GM18507 (cell line): ENCODE results near the gene GCFC2.
"Not testable (repeated sequence)": the region's sequence is repeated elsewhere in the genome, so short reads cannot be mapped to it uniquely, and the experiment has no call there.

Experiments
- DNase-seq: peaks from one replicate; pipeline ENCODE4 v3.0.0; 2011; ENCODE audit warnings: low read depth; ENCODE audit not compliant: insufficient read length; ENCODE audit errors: extremely low spot score
- FAIRE-seq: peaks from 2 replicates; lab custom pipeline; 2011; peaks lifted over from hg19 to GRCh38; lab: Jason Lieb, UNC

The GCFC2 gene

GRCh38 chr2:75688196-75688595, 22.5 kb downstream of the GCFC2 start:
- no peak for DNase-seq
- FAIRE-seq: no peak

GRCh38 chr2:75683430-75683829, 27.3 kb downstream of the GCFC2 start:
- DNase-seq, FAIRE-seq: not testable (repeated sequence)

GRCh38 chr2:75680402-75680801, 30.3 kb downstream of the GCFC2 start:
- DNase-seq (no peak), FAIRE-seq (no peak)

- no peak for DNase-seq
- FAIRE-seq: no peak
Measured at GRCh38 chr2:75679556-75679955, 31.2 kb downstream of the GCFC2 start.

- DNase-seq (no peak), FAIRE-seq (no peak)
Measured at GRCh38 chr2:75676464-75676863, 34.3 kb downstream of the GCFC2 start.

- DNase-seq (no peak), FAIRE-seq (peak; percentile 42)
Measured at GRCh38 chr2:75675908-75676307, 34.8 kb downstream of the GCFC2 start.

GRCh38 chr2:75675423-75675822, 35.3 kb downstream of the GCFC2 start:
- FAIRE-seq, DNase-seq: not testable (repeated sequence)

GRCh38 chr2:75667884-75668283, 42.8 kb downstream of the GCFC2 start:
- FAIRE-seq (no peak), DNase-seq (no peak)

GRCh38 chr2:75666911-75667310, 43.8 kb downstream of the GCFC2 start:
- FAIRE-seq: no peak
- DNase-seq: no peak

- FAIRE-seq (no peak), DNase-seq (no peak)
Measured at GRCh38 chr2:75657798-75658197, 52.9 kb downstream of the GCFC2 start.

GRCh38 chr2:75656563-75656962, 54.2 kb downstream of the GCFC2 start:
- FAIRE-seq: no peak
- no peak for DNase-seq

GRCh38 chr2:75655861-75656260, 54.9 kb downstream of the GCFC2 start:
- FAIRE-seq: no peak
- no peak for DNase-seq

GRCh38 chr2:75654012-75654411, 56.7 kb downstream of the GCFC2 start:
- FAIRE-seq (no peak), DNase-seq (no peak)

GRCh38 chr2:75647771-75648170, 62.9 kb downstream of the GCFC2 start:
- DNase-seq (no peak), FAIRE-seq (no peak)

- FAIRE-seq: peak; percentile 91
Measured at GRCh38 chr2:75646583-75647425, 63.9 kb downstream of the GCFC2 start, which contains the start of gene MRPL19. Gene MRPL19 (plus strand): TSS chr2:75646783. CDS start chr2:75646808, 25 bp downstream.

GRCh38 chr2:75646090-75646582, 64.6 kb downstream of the GCFC2 start:
- no peak for DNase-seq
- FAIRE-seq: no peak

More at GRCh38 chr2:75646583-75647425, 63.9 kb downstream of the GCFC2 start, which contains the start of gene MRPL19:
- DNase-seq: peak; percentile 90

- no peak for FAIRE-seq
- no peak for DNase-seq
Measured at GRCh38 chr2:75645643-75646042, 65.1 kb downstream of the GCFC2 start.

GRCh38 chr2:75643980-75644379, 66.7 kb downstream of the GCFC2 start:
- no peak for FAIRE-seq
- no peak for DNase-seq

GRCh38 chr2:75641587-75641986, 69.1 kb downstream of the GCFC2 start:
- FAIRE-seq (no peak), DNase-seq (no peak)

- DNase-seq (peak; percentile 14), FAIRE-seq (peak; percentile 65)
Measured at GRCh38 chr2:75640621-75641121, 70.0 kb downstream of the GCFC2 start.

GRCh38 chr2:75637568-75637967, 73.1 kb downstream of the GCFC2 start:
- FAIRE-seq (no peak), DNase-seq (no peak)
